Right lobe of liver (tissue), 6 donors: ENCODE results near the gene SEMA4C. TPM values are rescaled to one million over a fixed set of nuclear protein-coding genes. Genes with fewer than 3 reads are reported as not detected.

Experiments used
- ATAC-seq, 4 donors: fragments of 200-7000 bp; cut with Tn5 transposase; one replicate each; pipeline ENCODE4 v1.9.1; 2020; ENCODE audit warnings: mild to moderate bottlenecking in 4 of 4, moderate library complexity in 4 of 4
- DNase-seq, 3 donors: peaks; one replicate each; pipeline ENCODE4 v3.0.0-alpha.2; 2020
- H3K27ac ChIP-seq, 3 donors: fragments of 200-600 bp; one replicate each; pipeline ENCODE4 v1.8.0; 2022
- H3K27me3 ChIP-seq, 2 donors: fragments of 200-600 bp; one replicate each; pipeline ENCODE4 v1.8.0; 2022
- H3K36me3 ChIP-seq, 4 donors: fragments of 200-600 bp; sonication (generic) in 1 of 4; one replicate each; pipeline versions ENCODE4 v1.5.1 to v1.8.0; 2017 to 2022; ENCODE audit warnings: control low read depth in 1 of 4
- H3K4me1 ChIP-seq, 4 donors: fragments of 200-600 bp; sonication (generic) in 1 of 4; one replicate each; pipeline versions ENCODE4 v1.5.1 to v1.8.0; 2017 to 2022; ENCODE audit warnings: control low read depth in 1 of 4
- H3K4me3 ChIP-seq, 3 donors: fragments of 200-600 bp; one replicate each; pipeline ENCODE4 v1.8.0; 2022
- H3K9me3 ChIP-seq, 4 donors: fragments of 200-600 bp; sonication (generic) in 1 of 4; one replicate each; pipeline versions ENCODE4 v1.5.1 to v1.8.0; 2017 to 2022; ENCODE audit warnings: control low read depth in 1 of 4
- POLR2A ChIP-seq: fragments of 450-650 bp; IDR thresholded peaks from one replicate; pipeline ENCODE4 v1.6.1; 2017; ENCODE audit warnings: antibody characterized with exemption, mild to moderate bottlenecking
- WGBS: methylation state at CpG from one replicate; pipeline ENCODE4 v1.1.6; 2018; ENCODE audit warnings: low coverage, low lambda C conversion rate; ENCODE audit not compliant: insufficient coverage; ENCODE audit errors: missing lambda C conversion rate; 5-methylcytosine and 5-hydroxymethylcytosine counted together
- intact Hi-C, 2 donors: fragments of 100-400 bp; cut with DNase I; formaldehyde crosslinking; loops; one replicate each; pipeline versions ENCODE4 v1.11.2 to v1.14.1; 2022
- total RNA-seq, 6 experiments: library from RNA; depleted of rRNA in 2 of 6; stranded (reverse); fragments of >200 nt in 2 of 6; fragmentation: NEBNext Ultra II Directional in 3 of 6; extraction: Animal tissue kit (Norgen Biotek cat#: 25700) in 3 of 6; gene quantifications; one replicate each; pipeline versions ENCODE4 v1.1.0 to v1.2.4, GENCODE V29; 2016 to 2023
- TF ChIP-seq, protein P1 (sequence below), 4 donors: fragments of 200-600 bp in 3 of 4; fragments of 450-650 bp in 1 of 4; IDR thresholded peaks; one replicate each; pipeline versions ENCODE4 v1.5.1 to v1.8.0; 2016 to 2022; ENCODE audit warnings: antibody characterized with exemption in 4 of 4, mild to moderate bottlenecking in 2 of 4
- donor health status: DM: no; HTN: yes; CAD: no.
- donor health status: DM: no; HTN: no; CAD: no.
- donor health status: DM: no; HTN: no; CAD: no.
- donor health status: DM: no; HTN: yes; CAD: no.
- donor health status: DM: no; HTN: yes; CAD: no.

The SEMA4C gene
- total RNA-seq, 6 experiments from 2014 or later, result 11.9 to 18.9 (median 12.6) TPM

DNA sequence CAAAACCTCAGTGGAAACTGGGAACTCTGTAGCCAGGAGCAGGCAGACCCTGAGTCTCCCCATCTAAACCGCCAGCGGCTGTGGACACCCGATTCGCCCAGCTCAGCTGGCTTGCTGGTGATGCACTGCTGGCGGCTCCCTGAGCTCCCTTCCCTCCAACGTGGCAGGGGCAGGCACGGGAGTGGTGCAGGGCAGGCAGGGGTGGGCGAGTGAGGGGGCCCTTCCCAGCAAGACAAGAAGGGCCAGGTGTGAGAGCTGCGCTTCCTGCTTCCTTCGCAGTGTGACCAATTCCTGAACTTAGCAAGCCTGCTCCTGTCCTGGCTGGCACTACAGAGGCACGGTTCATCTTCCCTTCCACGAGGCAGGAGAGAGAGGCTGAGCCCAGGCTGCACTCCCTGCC, 12.3 kb upstream of the SEMA4C start:
- DNase-seq, result no peak
- no peak overlapping the region for H3K27ac ChIP-seq
- H3K4me3 ChIP-seq, result no peak overlapping the region
- 20% methylated on average over 1 of the region's 12 CpGs for WGBS
- H3K9me3 ChIP-seq, result no peaks in the 10 kb centered on the region
- TF ChIP-seq, protein P1, sequence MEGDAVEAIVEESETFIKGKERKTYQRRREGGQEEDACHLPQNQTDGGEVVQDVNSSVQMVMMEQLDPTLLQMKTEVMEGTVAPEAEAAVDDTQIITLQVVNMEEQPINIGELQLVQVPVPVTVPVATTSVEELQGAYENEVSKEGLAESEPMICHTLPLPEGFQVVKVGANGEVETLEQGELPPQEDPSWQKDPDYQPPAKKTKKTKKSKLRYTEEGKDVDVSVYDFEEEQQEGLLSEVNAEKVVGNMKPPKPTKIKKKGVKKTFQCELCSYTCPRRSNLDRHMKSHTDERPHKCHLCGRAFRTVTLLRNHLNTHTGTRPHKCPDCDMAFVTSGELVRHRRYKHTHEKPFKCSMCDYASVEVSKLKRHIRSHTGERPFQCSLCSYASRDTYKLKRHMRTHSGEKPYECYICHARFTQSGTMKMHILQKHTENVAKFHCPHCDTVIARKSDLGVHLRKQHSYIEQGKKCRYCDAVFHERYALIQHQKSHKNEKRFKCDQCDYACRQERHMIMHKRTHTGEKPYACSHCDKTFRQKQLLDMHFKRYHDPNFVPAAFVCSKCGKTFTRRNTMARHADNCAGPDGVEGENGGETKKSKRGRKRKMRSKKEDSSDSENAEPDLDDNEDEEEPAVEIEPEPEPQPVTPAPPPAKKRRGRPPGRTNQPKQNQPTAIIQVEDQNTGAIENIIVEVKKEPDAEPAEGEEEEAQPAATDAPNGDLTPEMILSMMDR (IDR thresholded peaks at IDR 0.05), result no peak
- TF ChIP-seq POLR2A, result no peak
- no peaks in the 10 kb centered on the region for H3K27me3 ChIP-seq
- no peak for ATAC-seq
- no peaks in the 10 kb centered on the region for H3K4me1 ChIP-seq
- no peaks in the 10 kb centered on the region for H3K36me3 ChIP-seq
- intact Hi-C loops, result no loop called here

DNA sequence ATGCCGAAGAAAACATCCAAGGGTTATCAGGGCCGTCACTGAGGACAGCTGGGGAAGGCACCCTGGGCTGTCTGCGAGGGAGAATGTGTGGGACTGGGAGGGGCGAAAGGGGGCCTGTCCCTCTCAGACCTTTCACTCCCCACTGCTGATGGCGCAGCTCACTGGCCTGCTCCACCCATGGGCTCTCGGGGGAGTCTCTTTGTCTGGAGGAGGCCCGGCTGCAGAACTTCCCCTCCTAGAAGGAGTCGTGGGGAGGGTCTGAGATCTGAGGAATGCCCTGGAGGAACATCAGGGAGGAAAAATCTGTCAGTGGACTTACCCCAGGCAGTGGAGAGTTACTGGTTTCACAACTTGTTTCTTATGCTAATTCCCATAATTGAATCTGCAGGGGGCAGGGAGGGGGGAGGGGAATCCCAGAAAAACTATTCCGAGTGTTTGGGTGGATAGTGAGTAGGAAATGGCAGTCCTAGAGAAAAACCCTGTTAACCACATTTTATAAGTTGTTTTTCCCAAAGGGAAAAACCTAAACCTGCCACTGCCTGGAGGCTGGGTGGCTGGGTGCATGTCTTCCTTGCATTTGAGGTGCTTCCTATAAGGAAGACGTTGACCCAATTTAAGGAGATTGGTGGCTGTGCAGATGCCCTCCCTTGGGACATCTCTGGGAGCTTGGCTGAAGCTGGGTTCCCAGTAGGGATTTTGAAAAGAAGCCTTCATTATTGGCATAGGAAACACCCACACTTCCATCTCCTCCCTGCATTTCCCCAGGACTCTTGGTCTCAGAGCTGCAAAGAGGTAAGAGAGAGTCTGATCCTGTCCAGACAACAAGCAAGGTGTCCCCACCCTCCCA, 11.7 kb upstream of the SEMA4C start:
- DNase-seq (no peak), ATAC-seq (no peak)
- H3K36me3 ChIP-seq, result no peaks in the 10 kb centered on the region
- 63% methylated on average over 6 of the region's 10 CpGs for WGBS
- intact Hi-C loops, result no loop called here
- H3K27ac ChIP-seq, result no peak overlapping the region
- no peak overlapping the region for H3K4me3 ChIP-seq
- no peaks in the 10 kb centered on the region for H3K9me3 ChIP-seq
- H3K4me1 ChIP-seq, result no peaks in the 10 kb centered on the region
- no peaks in the 10 kb centered on the region for H3K27me3 ChIP-seq
- TF ChIP-seq, protein P1 (IDR thresholded peaks at IDR 0.05), result no peak
- TF ChIP-seq POLR2A, result no peak

DNA sequence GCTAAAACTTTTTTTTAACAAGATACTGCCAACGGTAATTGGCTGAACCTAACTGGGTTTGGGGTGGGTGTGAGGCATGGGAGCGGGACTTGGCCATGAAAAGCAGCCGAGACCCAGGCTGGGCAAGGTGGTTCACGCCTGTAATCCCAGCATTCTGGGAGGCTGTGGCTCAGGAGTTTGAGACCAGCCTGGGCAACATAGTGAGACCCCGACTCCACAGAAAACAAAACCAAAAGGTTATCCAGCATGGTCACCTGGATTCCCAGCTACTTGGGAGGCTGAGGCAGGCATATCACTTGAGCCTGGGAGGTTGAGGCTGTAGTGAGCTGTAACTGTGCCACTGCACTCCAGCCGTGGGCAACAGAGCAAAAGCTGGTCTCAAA, 11.0 kb upstream of the SEMA4C start:
- Histone ChIP-seq H3K4me3 (no peak overlapping the region), H3K27ac (no peak overlapping the region), H3K9me3 (no peaks in the 10 kb centered on the region), H3K4me1 (no peaks in the 10 kb centered on the region), H3K27me3 (no peaks in the 10 kb centered on the region), H3K36me3 (no peaks in the 10 kb centered on the region)
- intact Hi-C loops, result no loop called here
- WGBS, result 60% methylated on average over 1 of the region's 6 CpGs
- TF ChIP-seq, protein P1 (IDR thresholded peaks at IDR 0.05), result no peak
- no peak for TF ChIP-seq POLR2A
- ATAC-seq (no peak), DNase-seq (no peak)

DNA sequence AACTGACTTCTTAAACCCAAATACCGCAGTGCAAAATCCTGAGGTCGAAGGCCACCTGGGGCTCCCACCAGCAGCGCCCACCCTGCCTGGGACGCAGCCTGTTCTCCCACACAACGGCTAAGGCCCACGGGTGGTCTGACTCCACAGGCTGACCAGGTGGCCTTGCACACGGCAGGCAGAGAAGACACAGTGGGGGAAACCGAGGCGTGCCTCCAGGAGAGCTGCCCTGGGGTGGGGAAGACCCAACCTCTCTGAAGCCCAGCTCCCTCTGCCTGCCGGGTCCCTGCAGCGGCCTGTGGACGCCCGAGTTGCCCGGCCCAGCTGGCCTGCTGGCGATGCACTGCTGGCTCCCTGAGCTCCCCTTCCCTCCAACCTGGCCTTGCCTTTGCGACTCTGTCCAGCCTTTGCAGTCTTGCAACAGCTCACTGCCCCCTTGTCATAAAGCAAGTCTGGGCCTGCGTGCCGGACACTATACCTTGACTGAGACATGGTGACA, 9.7 kb upstream of the SEMA4C start:
- WGBS, result 100% methylated on average over 6 of the region's 18 CpGs
- H3K27ac ChIP-seq, result no peak overlapping the region
- H3K4me1 ChIP-seq, result peaks cover 0 to 3% (median 0%) of the 10 kb centered on the region in 4 donors
- no peaks in the 10 kb centered on the region for H3K36me3 ChIP-seq
- ATAC-seq, result no peak
- H3K27me3 ChIP-seq, result no peaks in the 10 kb centered on the region
- H3K4me3 ChIP-seq, result no peak overlapping the region
- TF ChIP-seq POLR2A, result no peak
- H3K9me3 ChIP-seq, result no peaks in the 10 kb centered on the region
- intact Hi-C loops, result no loop called here
- DNase-seq, result no peak

DNA sequence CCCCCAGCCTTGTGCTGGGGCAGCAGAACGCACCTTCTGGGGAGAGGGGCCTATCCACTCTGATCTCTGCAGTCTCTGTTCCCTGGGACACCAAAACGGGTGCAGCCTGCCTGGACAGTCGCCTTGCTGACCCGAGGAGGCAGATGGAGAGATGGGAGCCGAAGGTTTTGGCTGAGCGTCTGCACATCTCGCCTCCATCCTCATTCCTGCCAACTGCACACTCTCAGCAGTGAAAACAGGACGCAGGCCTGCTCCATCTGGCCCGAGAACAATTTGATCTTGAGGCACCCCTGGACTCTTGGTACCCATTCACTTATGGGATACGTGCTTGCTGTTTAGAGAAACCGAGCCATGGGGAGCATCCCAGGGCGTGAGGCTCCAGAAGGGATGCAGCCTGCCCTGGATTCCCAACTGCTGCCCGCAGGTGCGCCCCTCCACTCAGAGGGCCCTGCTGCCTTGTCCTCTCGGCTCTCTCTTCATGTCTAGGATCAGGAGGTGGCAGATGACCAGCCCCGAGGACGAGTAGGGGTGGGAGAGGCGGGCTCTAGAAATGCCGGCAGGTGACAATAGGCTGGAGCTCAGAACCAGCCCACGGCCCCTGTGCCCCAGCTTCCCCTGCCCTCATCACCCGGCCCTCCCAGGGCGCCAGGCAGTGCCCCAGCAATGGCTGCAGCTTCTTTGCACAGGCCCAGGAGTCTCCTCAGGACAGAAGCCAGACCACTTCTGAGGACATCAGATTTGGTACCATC, 9.1 kb upstream of the SEMA4C start:
- Histone ChIP-seq H3K4me3 (no peak overlapping the region), H3K36me3 (no peaks in the 10 kb centered on the region), H3K27me3 (no peaks in the 10 kb centered on the region), H3K9me3 (no peaks in the 10 kb centered on the region), H3K4me1 (peaks cover 0 to 4% (median 0%) of the 10 kb centered on the region in 4 donors), H3K27ac (no peak overlapping the region)
- intact Hi-C loops, result no loop called here
- no CpG with 5 or more reads among the region's 22 CpGs for WGBS
- TF ChIP-seq POLR2A, result no peak
- TF ChIP-seq, protein P1 (IDR thresholded peaks at IDR 0.05), result no peak
- ATAC-seq (no peak), DNase-seq (no peak)
